Prostate gland (tissue), 2 donors: ENCODE data around the gene UBFD1. TPM values are rescaled to one million over a fixed set of nuclear protein-coding genes. Genes with fewer than 3 reads are reported as not detected.
"Not testable (repeated sequence)": the region's sequence is repeated elsewhere in the genome, so short reads cannot be mapped to it uniquely, and the experiment has no call there.

Experiments
- DNase-seq: peaks from one replicate; pipeline ENCODE4 v3.0.0-alpha.2; 2019; ENCODE audit warnings: low spot score
- H3K27ac ChIP-seq, 2 donors: fragments of 200-600 bp; sonication (generic); 2 replicates each; pipeline ENCODE4 v1.5.1; 2017 to 2019
- H3K27me3 ChIP-seq: fragments of 200-600 bp; sonication (generic); replicated peaks from 2 replicates; pipeline ENCODE4 v1.5.1; 2019; ENCODE audit not compliant: insufficient read depth
- H3K36me3 ChIP-seq, 2 donors: fragments of 200-600 bp; sonication (generic); 1 replicate in 1 of 2; 2 replicates in 1 of 2; pipeline versions ENCODE4 v1.5.1 to v1.8.1; 2017 to 2019
- H3K4me1 ChIP-seq: fragments of 200-600 bp; sonication (generic); replicated peaks from 2 replicates; pipeline ENCODE4 v1.5.1; 2019
- H3K4me3 ChIP-seq, 2 donors: fragments of 200-600 bp; sonication (generic); 2 replicates each; pipeline ENCODE4 v1.5.1; 2017 to 2019
- H3K9me3 ChIP-seq: fragments of 200-600 bp; sonication (generic); 2 replicates; pipeline ENCODE4 v1.5.1; 2017
- CTCF ChIP-seq, 4 experiments: fragments of 200-600 bp in 2 of 4; fragments of 450-650 bp in 2 of 4; sonication (generic) in 2 of 4; IDR thresholded peaks; 1 replicate in 3 of 4; 2 replicates in 1 of 4; pipeline ENCODE4 v1.5.1; 2016 to 2019; ENCODE audit warnings: antibody characterized with exemption in 4 of 4, mild to moderate bottlenecking in 2 of 4, moderate library complexity in 2 of 4
- POLR2A ChIP-seq: fragments of 450-650 bp; IDR thresholded peaks from one replicate; pipeline ENCODE4 v1.6.1; 2016; ENCODE audit warnings: antibody characterized with exemption, mild to moderate bottlenecking
- POLR2AphosphoS5 ChIP-seq: sonication (generic); formaldehyde crosslinking; IDR thresholded peaks from one replicate; pipeline ENCODE4 v1.6.1; 2017; ENCODE audit warnings: antibody characterized with exemption
- WGBS: methylation state at CpG from one replicate; pipeline ENCODE4 v1.1.5; 2018; 5-methylcytosine and 5-hydroxymethylcytosine counted together
- intact Hi-C: fragments of 100-400 bp; cut with DNase I; formaldehyde crosslinking; loops from one replicate; pipeline ENCODE4 v1.14.2; 2022
- total RNA-seq, 2 donors: library from RNA; depleted of rRNA; stranded (reverse); fragments of >200 nt; gene quantifications; one replicate each; pipeline ENCODE4 v1.1.0, GENCODE V29; 2016

Gene UBFD1
- total RNA-seq, 2 donors from 2014 or later = 92.2 to 218 TPM

GRCh38 chr16:23510164-23510914 is 47.2 kb upstream of the UBFD1 start, which contains the start of gene GGA2:
Gene GGA2 (minus strand): TSS chr16:23510494. CDS start chr16:23510411, 83 bp downstream.
- intact Hi-C loops = no loop called here
- WGBS = 1% methylated on average over 71 of the region's 71 CpGs

GRCh38 chr16:23510915-23511270 is 46.6 kb upstream of the UBFD1 start:
- H3K36me3 ChIP-seq, H3K9me3 ChIP-seq, intact Hi-C loops, DNase-seq, H3K27me3 ChIP-seq, H3K4me1 ChIP-seq: not testable (repeated sequence)
- Histone ChIP-seq H3K4me3 (peak overlapping the region; percentile 80 to 97), H3K27ac (peak overlapping the region; percentile 83 to 86)
- 75% methylated on average over 10 of the region's 10 CpGs for WGBS

More at GRCh38 chr16:23510164-23510914, 47.2 kb upstream of the UBFD1 start, which contains the start of gene GGA2:
- peak; percentile 81 for DNase-seq
- no peaks in the 10 kb centered on the region for H3K36me3 ChIP-seq
- H3K27ac ChIP-seq = peak within 1 kb of the TSS; percentile 83 to 86
- no peaks in the 10 kb centered on the region for H3K27me3 ChIP-seq
- peak within 1 kb of the TSS; percentile 80 to 97 for H3K4me3 ChIP-seq
- no peaks in the 10 kb centered on the region for H3K9me3 ChIP-seq
- TF ChIP-seq POLR2A (peak; percentile 97), CTCF (IDR thresholded peaks at IDR 0.05) (peak in 2 of 4 experiments; percentile 18 to 36), POLR2AphosphoS5 (peak; percentile 88)
- H3K4me1 ChIP-seq = peaks cover 3% of the 10 kb centered on the region

GRCh38 chr16:23511731-23512130 is 45.8 kb upstream of the UBFD1 start:
- Histone ChIP-seq H3K27me3 (no peaks in the 10 kb centered on the region), H3K36me3 (no peaks in the 10 kb centered on the region), H3K4me1 (peaks cover 3% of the 10 kb centered on the region), H3K27ac (no peak overlapping the region), H3K4me3 (no peak overlapping the region), H3K9me3 (no peaks in the 10 kb centered on the region)
- TF ChIP-seq POLR2AphosphoS5 (no peak), CTCF (IDR thresholded peaks at IDR 0.05) (no peak), POLR2A (no peak)
- no peak for DNase-seq
- WGBS = 91% methylated on average over 7 of the region's 7 CpGs
- intact Hi-C loops = no loop called here

- Histone ChIP-seq H3K27me3 (no peaks in the 10 kb centered on the region), H3K4me1 (peaks cover 3% of the 10 kb centered on the region), H3K9me3 (no peaks in the 10 kb centered on the region), H3K27ac (no peak overlapping the region), H3K36me3 (no peaks in the 10 kb centered on the region), H3K4me3 (no peak overlapping the region)
- intact Hi-C loops = no loop called here
- DNase-seq = no peak
- WGBS = 92% methylated on average over 4 of the region's 4 CpGs
- TF ChIP-seq CTCF (IDR thresholded peaks at IDR 0.05) (no peak), POLR2A (no peak), POLR2AphosphoS5 (no peak)
Observed at GRCh38 chr16:23512168-23512695, 45.3 kb upstream of the UBFD1 start.

GRCh38 chr16:23514381-23515152 is 43.0 kb upstream of the UBFD1 start:
- no peaks in the 10 kb centered on the region for H3K4me1 ChIP-seq
- no peaks in the 10 kb centered on the region for H3K27me3 ChIP-seq
- no peaks in the 10 kb centered on the region for H3K36me3 ChIP-seq
- no peaks in the 10 kb centered on the region for H3K9me3 ChIP-seq
- H3K27ac ChIP-seq = no peak overlapping the region
- intact Hi-C loops = no loop called here
- DNase-seq = no peak
- TF ChIP-seq POLR2A (no peak), CTCF (IDR thresholded peaks at IDR 0.05) (no peak), POLR2AphosphoS5 (no peak)
- no peak overlapping the region for H3K4me3 ChIP-seq
- 87% methylated on average over 7 of the region's 7 CpGs for WGBS
